RWPE2 (cell line): ENCODE measurements around the gene USP5.
"Not testable (repeated sequence)": the region's sequence is repeated elsewhere in the genome, so short reads cannot be mapped to it uniquely, and the experiment has no call there.

ENCODE experiments used
- ATAC-seq: fragments of 200-7000 bp; cut with Tn5 transposase; 3 replicates; pipeline ENCODE4 v1.9.1; 2021; ENCODE audit warnings: low read depth
- DNase-seq: peaks from one replicate; pipeline ENCODE4 v3.0.0-alpha.2; 2020; ENCODE audit warnings: low spot score
- H3K27ac ChIP-seq: fragments of 450-650 bp; 2 replicates; pipeline ENCODE4 v1.5.1; 2017; ENCODE audit warnings: mild to moderate bottlenecking; ENCODE audit not compliant: poor library complexity, severe bottlenecking
- H3K27me3 ChIP-seq: fragments of 250-450 bp; sonication (Bioruptor Pico); 2 replicates; pipeline ENCODE4 v1.5.1; 2021; ENCODE audit warnings: mild to moderate bottlenecking, moderate library complexity; ENCODE audit not compliant: insufficient read depth, poor library complexity, severe bottlenecking
- H3K36me3 ChIP-seq: fragments of 250-450 bp; sonication (Bioruptor Pico); 2 replicates; pipeline ENCODE4 v1.5.1; 2020; ENCODE audit warnings: low read depth, mild to moderate bottlenecking, moderate library complexity
- H3K4me1 ChIP-seq: fragments of 250-450 bp; sonication (Bioruptor Pico); 2 replicates; pipeline ENCODE4 v1.5.1; 2021; ENCODE audit warnings: mild to moderate bottlenecking, moderate library complexity; ENCODE audit not compliant: insufficient read depth, poor library complexity, severe bottlenecking
- H3K4me3 ChIP-seq: fragments of 250-450 bp; sonication (Bioruptor Pico); 2 replicates; pipeline ENCODE4 v1.5.1; 2021; ENCODE audit warnings: mild to moderate bottlenecking, moderate library complexity; ENCODE audit not compliant: severe bottlenecking
- H3K9me3 ChIP-seq: fragments of 250-450 bp; sonication (Bioruptor Pico); 2 replicates; pipeline ENCODE4 v1.5.1; 2021; ENCODE audit warnings: mild to moderate bottlenecking, moderate library complexity; ENCODE audit not compliant: severe bottlenecking
- TF ChIP-seq, protein P1 (sequence below): fragments of 450-650 bp; IDR thresholded peaks from one replicate; pipeline ENCODE4 v1.5.1; 2017; ENCODE audit warnings: mild to moderate bottlenecking, moderate library complexity; ENCODE audit not compliant: poor library complexity, severe bottlenecking

Gene USP5

DNA sequence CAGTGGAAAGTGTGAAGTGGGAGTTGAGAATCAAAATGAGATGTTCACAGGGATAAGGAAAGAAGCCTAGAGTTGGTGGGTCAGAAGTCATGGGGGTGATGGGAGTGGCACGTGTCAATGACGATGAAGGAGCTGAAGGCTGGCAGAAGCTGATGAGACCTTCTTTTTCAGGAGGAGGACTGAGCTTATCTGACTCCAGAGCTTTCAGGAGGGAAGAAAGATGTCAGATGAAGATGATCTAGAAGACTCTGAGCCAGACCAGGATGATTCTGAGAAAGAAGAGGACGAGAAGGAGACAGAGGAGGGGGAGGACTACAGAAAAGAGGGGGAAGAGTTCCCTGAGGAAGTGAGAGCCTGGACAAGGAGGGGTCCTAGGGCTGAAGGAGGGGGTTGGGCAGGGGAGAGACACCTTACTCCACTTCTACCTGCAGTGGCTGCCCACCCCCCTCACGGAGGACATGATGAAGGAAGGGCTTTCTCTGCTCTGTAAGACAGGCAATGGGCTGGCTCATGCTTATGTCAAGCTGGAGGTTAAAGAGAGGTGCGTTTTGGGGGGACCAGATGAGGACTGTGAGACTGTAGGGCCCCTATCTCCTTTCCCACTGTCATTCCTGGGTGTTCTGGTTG, 53.6 kb downstream of the USP5 start:
- no peaks in the 10 kb centered on the region for H3K27me3 ChIP-seq
- H3K4me3 ChIP-seq: peak overlapping the region; percentile 46
- TF ChIP-seq, protein P1, sequence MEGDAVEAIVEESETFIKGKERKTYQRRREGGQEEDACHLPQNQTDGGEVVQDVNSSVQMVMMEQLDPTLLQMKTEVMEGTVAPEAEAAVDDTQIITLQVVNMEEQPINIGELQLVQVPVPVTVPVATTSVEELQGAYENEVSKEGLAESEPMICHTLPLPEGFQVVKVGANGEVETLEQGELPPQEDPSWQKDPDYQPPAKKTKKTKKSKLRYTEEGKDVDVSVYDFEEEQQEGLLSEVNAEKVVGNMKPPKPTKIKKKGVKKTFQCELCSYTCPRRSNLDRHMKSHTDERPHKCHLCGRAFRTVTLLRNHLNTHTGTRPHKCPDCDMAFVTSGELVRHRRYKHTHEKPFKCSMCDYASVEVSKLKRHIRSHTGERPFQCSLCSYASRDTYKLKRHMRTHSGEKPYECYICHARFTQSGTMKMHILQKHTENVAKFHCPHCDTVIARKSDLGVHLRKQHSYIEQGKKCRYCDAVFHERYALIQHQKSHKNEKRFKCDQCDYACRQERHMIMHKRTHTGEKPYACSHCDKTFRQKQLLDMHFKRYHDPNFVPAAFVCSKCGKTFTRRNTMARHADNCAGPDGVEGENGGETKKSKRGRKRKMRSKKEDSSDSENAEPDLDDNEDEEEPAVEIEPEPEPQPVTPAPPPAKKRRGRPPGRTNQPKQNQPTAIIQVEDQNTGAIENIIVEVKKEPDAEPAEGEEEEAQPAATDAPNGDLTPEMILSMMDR: no peak
- H3K4me1 ChIP-seq: peaks cover 4% of the 10 kb centered on the region
- H3K36me3 ChIP-seq: no peaks in the 10 kb centered on the region
- H3K27ac ChIP-seq: no peak overlapping the region
- ATAC-seq (no peak), DNase-seq (no peak)
- no peaks in the 10 kb centered on the region for H3K9me3 ChIP-seq

DNA sequence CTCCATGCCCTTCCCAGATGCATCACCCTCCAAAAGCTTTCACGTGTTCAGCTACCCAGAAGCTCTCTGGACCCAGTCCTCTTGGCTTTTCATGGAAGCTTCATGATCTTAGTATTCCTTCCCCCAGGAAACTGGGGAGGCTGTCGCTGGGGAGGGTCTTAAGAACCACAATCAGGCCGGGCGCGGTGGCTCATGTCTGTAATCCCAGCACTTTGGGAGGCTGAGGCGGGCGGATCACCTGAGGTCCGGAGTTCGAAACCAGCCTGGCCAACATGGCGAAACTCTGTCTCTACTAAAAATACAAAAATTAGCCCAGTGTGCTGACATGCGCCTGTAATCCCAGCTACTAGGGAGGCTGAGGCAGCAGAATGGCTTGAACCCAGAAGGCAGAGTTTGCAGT, 56.2 kb downstream of the USP5 start:
- not testable (repeated sequence) for DNase-seq, H3K27ac ChIP-seq

DNA sequence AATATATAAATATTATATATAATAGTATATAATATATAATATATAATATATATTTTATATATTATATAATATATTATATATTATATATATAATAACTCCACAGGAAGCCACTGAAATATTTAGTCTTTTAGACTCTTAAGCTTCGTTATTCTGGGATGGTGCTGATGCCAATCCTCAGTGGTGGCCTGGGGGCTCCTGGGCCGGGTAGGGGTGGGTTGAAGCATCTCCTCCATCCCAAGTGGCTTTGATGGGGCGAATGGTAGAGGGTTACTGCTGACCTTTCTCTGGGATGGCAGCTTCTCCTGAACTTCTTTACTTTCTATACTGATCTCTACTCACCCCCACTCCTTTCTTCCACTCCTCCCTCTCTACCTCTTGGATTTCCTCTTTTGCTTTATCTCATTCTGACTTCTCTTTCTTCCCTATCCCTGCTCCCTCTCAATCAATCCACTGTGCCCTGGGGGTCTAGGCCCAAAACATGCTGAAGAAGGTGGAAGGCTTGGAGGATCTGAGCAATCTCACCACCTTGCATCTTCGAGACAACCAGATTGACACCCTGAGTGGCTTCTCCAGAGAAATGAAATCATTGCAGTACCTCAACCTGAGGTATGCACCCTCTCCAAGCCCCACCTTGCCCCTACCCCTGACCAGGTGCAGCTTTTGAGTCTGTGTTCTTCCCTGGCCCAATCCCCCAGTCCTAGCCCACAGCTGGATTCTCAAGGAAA, 57.6 kb downstream of the USP5 start:
- H3K9me3 ChIP-seq: no peaks in the 10 kb centered on the region

More for the DNA sequence above, 56.2 kb downstream of the USP5 start:
- H3K4me3 ChIP-seq, H3K9me3 ChIP-seq, ATAC-seq, H3K27me3 ChIP-seq, H3K36me3 ChIP-seq, H3K4me1 ChIP-seq: not testable (repeated sequence)

DNA sequence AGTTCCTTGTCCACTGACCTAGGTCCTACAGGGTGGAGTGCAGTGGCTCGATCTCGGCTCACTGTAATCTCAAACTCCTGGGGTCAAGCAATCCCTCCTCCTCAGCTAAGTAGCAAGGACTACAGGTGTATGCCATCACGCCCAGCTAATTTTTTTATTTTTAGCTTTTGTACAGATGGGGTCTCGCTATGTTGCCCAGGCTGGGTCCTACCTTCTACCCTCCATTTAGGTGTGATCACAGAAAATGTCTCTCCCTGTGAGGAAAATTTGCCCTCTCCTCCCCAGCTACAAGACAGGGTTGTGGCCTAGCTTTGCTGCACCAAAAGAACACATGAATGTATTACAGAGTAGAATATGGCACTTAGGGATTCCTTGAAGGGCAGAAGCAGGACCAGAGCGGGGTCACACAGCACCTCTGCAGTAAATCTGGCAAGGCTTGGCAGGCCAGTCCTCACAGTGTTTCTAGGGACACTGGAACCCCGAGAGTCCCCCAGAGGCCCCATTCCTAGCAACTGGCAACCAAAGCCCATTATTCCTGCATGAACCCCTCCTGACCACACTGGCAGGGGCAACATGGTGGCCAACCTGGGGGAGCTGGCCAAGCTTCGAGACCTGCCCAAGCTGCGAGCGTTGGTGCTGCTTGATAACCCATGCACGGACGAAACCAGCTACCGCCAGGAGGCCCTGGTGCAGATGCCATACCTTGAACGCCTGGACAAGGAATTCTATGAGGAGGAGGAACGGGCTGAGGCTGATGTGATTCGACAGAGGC, 60.4 kb downstream of the USP5 start:
- ATAC-seq (no peak), DNase-seq (no peak)
- TF ChIP-seq, protein P1: no peak
- no peaks in the 10 kb centered on the region for H3K4me1 ChIP-seq
- H3K27ac ChIP-seq: no peak overlapping the region
- no peaks in the 10 kb centered on the region for H3K9me3 ChIP-seq
- no peak overlapping the region for H3K4me3 ChIP-seq
- H3K27me3 ChIP-seq: no peaks in the 10 kb centered on the region
- peaks cover 9% of the 10 kb centered on the region; the same call in 1 of the 2 replicates for H3K36me3 ChIP-seq

More for the DNA sequence above, 57.6 kb downstream of the USP5 start:
- Histone ChIP-seq H3K27me3 (no peaks in the 10 kb centered on the region), H3K27ac (no peak overlapping the region), H3K4me1 (no peaks in the 10 kb centered on the region), H3K36me3 (no peaks in the 10 kb centered on the region), H3K4me3 (no peak overlapping the region)
- ATAC-seq (no peak), DNase-seq (no peak)
- TF ChIP-seq, protein P1: no peak

DNA sequence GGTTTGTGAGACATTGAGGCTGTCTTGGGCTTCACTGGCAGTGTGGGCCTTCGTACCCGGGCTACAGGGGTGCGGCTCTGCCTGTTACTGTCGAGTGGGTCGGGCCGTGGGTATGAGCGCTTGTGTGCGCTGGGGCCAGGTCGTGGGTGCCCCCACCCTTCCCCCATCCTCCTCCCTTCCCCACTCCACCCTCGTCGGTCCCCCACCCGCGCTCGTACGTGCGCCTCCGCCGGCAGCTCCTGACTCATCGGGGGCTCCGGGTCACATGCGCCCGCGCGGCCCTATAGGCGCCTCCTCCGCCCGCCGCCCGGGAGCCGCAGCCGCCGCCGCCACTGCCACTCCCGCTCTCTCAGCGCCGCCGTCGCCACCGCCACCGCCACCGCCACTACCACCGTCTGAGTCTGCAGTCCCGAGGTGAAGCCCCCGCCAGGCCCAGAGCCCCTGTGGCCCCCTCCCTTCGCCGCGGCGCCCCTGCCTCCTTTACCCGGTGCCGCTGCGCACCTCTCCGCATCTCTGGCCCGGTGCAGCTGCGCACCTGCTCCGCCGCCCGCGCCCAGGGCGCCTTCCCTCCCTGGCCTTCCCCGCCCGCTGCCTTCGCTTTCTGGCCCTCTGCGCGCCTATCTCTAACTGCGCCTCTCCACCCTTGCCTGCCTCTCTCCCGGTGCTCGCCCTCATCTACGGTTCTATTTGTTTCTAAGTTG, 62.4 kb downstream of the USP5 start, which contains the start of gene ENO2:
Gene ENO2 (plus strand): TSS at position 335 of the 701 bp plus-strand sequence. CDS start 1,253 bp downstream, outside the sequence.
- Histone ChIP-seq H3K9me3 (no peaks in the 10 kb centered on the region), H3K36me3 (peaks cover 24% of the 10 kb centered on the region), H3K4me1 (peaks cover 3% of the 10 kb centered on the region), H3K27ac (peak within 1 kb of the TSS; percentile 14), H3K4me3 (peak within 1 kb of the TSS; percentile 59), H3K27me3 (no peaks in the 10 kb centered on the region)
- TF ChIP-seq, protein P1: no peak
- ATAC-seq (peak; percentile 88), DNase-seq (no peak)
